Activated naive CD4-positive, alpha-beta T cell treated with anti-CD3 and anti-CD28 coated beads, Interleukin-2, amount 50 U/mL, for 72 hours (primary cell): ENCODE results near the gene SYNJ2. TPM values are rescaled to one million over a fixed set of nuclear protein-coding genes. Genes with fewer than 3 reads are reported as not detected.
A peak's percentile ranks its signal among the peaks of the same experiment; 100 is the strongest.

Experiments
- ATAC-seq, 2 donors: fragments of 150-1000 bp; cut with Tn5 transposase; 2 replicates each; pipeline ENCODE4 v1.10.0; 2021; ENCODE audit warnings: mild to moderate bottlenecking in 2 of 2, moderate library complexity in 2 of 2
- DNase-seq, 2 donors: peaks; one replicate each; pipeline ENCODE4 v3.0.0; 2021 to 2022; ENCODE audit warnings: low spot score in 2 of 2
- H3K27ac Mint-ChIP-seq, 2 donors: one replicate each; pipeline ENCODE4 v1.8.0; 2022; ENCODE audit warnings: mild to moderate bottlenecking in 2 of 2, mixed read lengths in 2 of 2
- H3K36me3 Mint-ChIP-seq, 2 donors: one replicate each; pipeline ENCODE4 v1.8.0; 2022; ENCODE audit warnings: mixed read lengths in 2 of 2
- H3K9me3 Mint-ChIP-seq, 2 donors: one replicate each; pipeline ENCODE4 v1.8.0; 2022; ENCODE audit warnings: mixed read lengths in 2 of 2
- total RNA-seq, 2 donors: library from RNA; stranded (reverse); gene quantifications; one replicate each; pipeline ENCODE4 v1.2.3, GENCODE V29; 2022

Gene SYNJ2
- total RNA-seq, 2 donors from 2014 or later = 31.6 to 51.7 TPM

GRCh38 chr6:157985378-157986155, 3.9 kb downstream of the SYNJ2 start:
- H3K36me3 Mint-ChIP-seq = peaks cover 10 to 12% of the 10 kb centered on the region in 2 donors
- no peak overlapping the region for H3K27ac Mint-ChIP-seq
- ATAC-seq (no peak), DNase-seq (no peak)
- H3K9me3 Mint-ChIP-seq = no peaks in the 10 kb centered on the region

GRCh38 chr6:157987788-157988699, 6.4 kb downstream of the SYNJ2 start:
- DNase-seq = no peak
- H3K9me3 Mint-ChIP-seq = no peaks in the 10 kb centered on the region
- H3K36me3 Mint-ChIP-seq = peaks cover 3 to 10% of the 10 kb centered on the region in 2 donors
- H3K27ac Mint-ChIP-seq = no peak overlapping the region
- ATAC-seq = no peak

- peaks cover 0 to 6% of the 10 kb centered on the region in 2 donors for H3K36me3 Mint-ChIP-seq
- no peak for ATAC-seq
- no peak overlapping the region for H3K27ac Mint-ChIP-seq
- H3K9me3 Mint-ChIP-seq = no peaks in the 10 kb centered on the region
- no peak for DNase-seq
Observed at GRCh38 chr6:157988700-157989063, 7.0 kb downstream of the SYNJ2 start.

- no peaks in the 10 kb centered on the region for H3K9me3 Mint-ChIP-seq
- DNase-seq = peak in 1 of 2 donors; percentile 18
- peaks cover 0 to 6% of the 10 kb centered on the region in 2 donors for H3K36me3 Mint-ChIP-seq
- ATAC-seq = peak; percentile 55
- peak overlapping the region in 1 of 2 donors; percentile 12 for H3K27ac Mint-ChIP-seq
Observed at GRCh38 chr6:157989541-157990289, 8.1 kb downstream of the SYNJ2 start.

- Mint-ChIP-seq H3K27ac (peak overlapping the region; percentile 12 to 84), H3K36me3 (peaks cover 0 to 6% of the 10 kb centered on the region in 2 donors), H3K9me3 (no peaks in the 10 kb centered on the region)
- DNase-seq (peak in 1 of 2 donors; percentile 43), ATAC-seq (peak; percentile 79 to 86)
Observed at GRCh38 chr6:157990321-157991066, 8.8 kb downstream of the SYNJ2 start.

GRCh38 chr6:157991067-157991432, 9.4 kb downstream of the SYNJ2 start:
- Mint-ChIP-seq H3K9me3 (no peaks in the 10 kb centered on the region), H3K36me3 (peaks cover 0 to 6% of the 10 kb centered on the region in 2 donors), H3K27ac (no peak overlapping the region)
- no peak for ATAC-seq
- DNase-seq = no peak

GRCh38 chr6:157993076-157993475, 11.4 kb downstream of the SYNJ2 start:
- Mint-ChIP-seq H3K27ac (no peak overlapping the region), H3K36me3 (peaks cover 0 to 6% of the 10 kb centered on the region in 2 donors), H3K9me3 (no peaks in the 10 kb centered on the region)
- ATAC-seq (no peak), DNase-seq (no peak)

GRCh38 chr6:157994125-157994795, 12.6 kb downstream of the SYNJ2 start:
- no peak for ATAC-seq
- no peaks in the 10 kb centered on the region for H3K9me3 Mint-ChIP-seq
- DNase-seq = no peak
- H3K27ac Mint-ChIP-seq = no peak overlapping the region
- H3K36me3 Mint-ChIP-seq = peaks cover 0 to 6% of the 10 kb centered on the region in 2 donors

- Mint-ChIP-seq H3K9me3 (no peaks in the 10 kb centered on the region), H3K27ac (no peak overlapping the region), H3K36me3 (peaks cover 0 to 6% of the 10 kb centered on the region in 2 donors)
- DNase-seq = no peak
- no peak for ATAC-seq
Observed at GRCh38 chr6:157995458-157995857, 13.8 kb downstream of the SYNJ2 start.

GRCh38 chr6:157996201-157996712, 14.6 kb downstream of the SYNJ2 start:
- DNase-seq (no peak), ATAC-seq (no peak)
- H3K27ac Mint-ChIP-seq = peak overlapping the region in 1 of 2 donors; percentile 22
- no peaks in the 10 kb centered on the region for H3K9me3 Mint-ChIP-seq
- H3K36me3 Mint-ChIP-seq = peaks cover 0 to 5% of the 10 kb centered on the region in 2 donors

GRCh38 chr6:157996918-157997702, 15.4 kb downstream of the SYNJ2 start:
- Mint-ChIP-seq H3K9me3 (no peaks in the 10 kb centered on the region), H3K27ac (no peak overlapping the region), H3K36me3 (peaks cover 5% of the 10 kb centered on the region in 2 donors)
- ATAC-seq (no peak), DNase-seq (no peak)

- peaks cover 5 to 7% of the 10 kb centered on the region in 2 donors for H3K36me3 Mint-ChIP-seq
- no peaks in the 10 kb centered on the region for H3K9me3 Mint-ChIP-seq
- H3K27ac Mint-ChIP-seq = no peak overlapping the region
- ATAC-seq (no peak), DNase-seq (no peak)
Observed at GRCh38 chr6:157997893-157998608, 16.4 kb downstream of the SYNJ2 start.

GRCh38 chr6:157998707-157999167, 17.1 kb downstream of the SYNJ2 start:
- ATAC-seq (no peak), DNase-seq (no peak)
- H3K9me3 Mint-ChIP-seq = no peaks in the 10 kb centered on the region
- H3K27ac Mint-ChIP-seq = peak overlapping the region in 1 of 2 donors; percentile 27
- peaks cover 5 to 7% of the 10 kb centered on the region in 2 donors for H3K36me3 Mint-ChIP-seq
